Progenitor cell of endocrine pancreas (in vitro differentiated cells): ENCODE data around the gene SLC35D2. TPM values are rescaled to one million over a fixed set of nuclear protein-coding genes. Genes with fewer than 3 reads are reported as not detected.

Experiments used
- DNase-seq: peaks from one replicate; pipeline ENCODE4 v3.0.0; 2021; ENCODE audit warnings: low spot score; ENCODE audit not compliant: unreplicated experiment
- H3K27ac Mint-ChIP-seq: 2 replicates; pipeline ENCODE4 v1.8.0; 2021; ENCODE audit warnings: mild to moderate bottlenecking, moderate library complexity, mixed read lengths
- H3K27me3 Mint-ChIP-seq: 2 replicates; pipeline ENCODE4 v1.8.0; 2021; ENCODE audit warnings: mixed read lengths
- H3K36me3 Mint-ChIP-seq: 2 replicates; pipeline ENCODE4 v1.8.0; 2022; ENCODE audit warnings: mixed read lengths; ENCODE audit not compliant: insufficient read depth
- H3K4me1 Mint-ChIP-seq: 2 replicates; pipeline ENCODE4 v1.8.0; 2021; ENCODE audit warnings: low read depth, mixed read lengths
- H3K4me3 Mint-ChIP-seq: 2 replicates; pipeline ENCODE4 v1.8.0; 2021; ENCODE audit warnings: low read depth, mild to moderate bottlenecking, moderate library complexity, mixed read lengths
- H3K9me3 Mint-ChIP-seq: 2 replicates; pipeline ENCODE4 v1.8.0; 2021; ENCODE audit warnings: low read depth, mixed read lengths
- CTCF ChIP-seq: fragments of 200-600 bp; sonication (generic); IDR thresholded peaks from one replicate; pipeline ENCODE4 v1.5.0; 2021; ENCODE audit warnings: antibody characterized with exemption, mild to moderate bottlenecking; ENCODE audit not compliant: unreplicated experiment
- total RNA-seq: library from RNA; stranded (reverse); gene quantifications from 2 replicates; pipeline ENCODE4 v1.2.1, GENCODE V29; 2021

The SLC35D2 gene
- total RNA-seq, 1 donor from 2014 or later = 52.6 TPM

DNA sequence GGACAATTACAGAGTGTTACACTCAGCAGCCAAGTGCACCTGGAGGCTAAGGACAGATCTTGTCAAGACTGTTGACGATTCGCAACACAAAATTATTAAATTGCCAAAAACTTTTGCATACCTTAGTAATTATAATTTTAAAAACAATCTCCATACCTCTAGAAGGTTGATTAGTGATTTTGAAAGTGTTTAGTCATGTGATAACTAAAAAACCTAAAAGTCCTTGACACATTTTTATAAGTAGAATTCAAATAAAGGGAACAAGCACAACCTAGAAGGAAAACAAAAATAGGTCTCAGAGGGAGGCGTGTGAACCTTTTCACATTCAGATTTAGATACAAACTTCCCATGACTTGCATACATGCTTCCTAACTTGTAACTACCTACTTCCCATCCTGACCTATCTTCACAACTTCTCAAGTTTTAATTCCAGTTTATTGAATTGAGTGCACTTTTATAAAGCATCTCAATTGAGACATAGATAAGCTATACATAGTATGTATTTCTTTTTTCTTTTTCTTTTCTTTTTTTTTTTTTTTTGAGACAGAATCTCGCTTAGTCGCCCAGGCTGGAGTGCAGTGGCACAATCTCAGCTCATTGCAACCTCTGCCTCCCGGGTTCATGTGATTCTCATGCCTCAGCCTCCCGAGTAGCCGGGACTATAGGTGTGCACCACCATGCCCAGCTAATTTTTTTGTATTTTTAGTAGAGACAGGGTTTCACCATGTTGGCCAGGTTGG lies 28.8 kb upstream of the SLC35D2 start:
- no peak for DNase-seq
- Mint-ChIP-seq H3K4me3 (no peak overlapping the region), H3K4me1 (peaks cover 9% of the 10 kb centered on the region), H3K9me3 (no peaks in the 10 kb centered on the region), H3K27me3 (no peaks in the 10 kb centered on the region), H3K27ac (no peak overlapping the region), H3K36me3 (peaks cover 1% of the 10 kb centered on the region)
- no peak for TF ChIP-seq CTCF

GRCh38 chr9:96411129-96411838 lies 27.8 kb upstream of the SLC35D2 start:
- H3K9me3 Mint-ChIP-seq = no peaks in the 10 kb centered on the region
- peaks cover 2% of the 10 kb centered on the region for H3K4me1 Mint-ChIP-seq
- no peaks in the 10 kb centered on the region for H3K27me3 Mint-ChIP-seq
- H3K36me3 Mint-ChIP-seq = peaks cover 5% of the 10 kb centered on the region
- no peak for DNase-seq
- no peak overlapping the region for H3K4me3 Mint-ChIP-seq
- TF ChIP-seq CTCF = no peak
- no peak overlapping the region for H3K27ac Mint-ChIP-seq

- Mint-ChIP-seq H3K9me3 (no peaks in the 10 kb centered on the region), H3K27ac (no peak overlapping the region), H3K4me1 (no peaks in the 10 kb centered on the region), H3K27me3 (no peaks in the 10 kb centered on the region), H3K36me3 (peaks cover 5% of the 10 kb centered on the region), H3K4me3 (no peak overlapping the region)
- no peak for DNase-seq
- TF ChIP-seq CTCF = no peak
Observed at GRCh38 chr9:96408409-96409280, 25.1 kb upstream of the SLC35D2 start.

DNA sequence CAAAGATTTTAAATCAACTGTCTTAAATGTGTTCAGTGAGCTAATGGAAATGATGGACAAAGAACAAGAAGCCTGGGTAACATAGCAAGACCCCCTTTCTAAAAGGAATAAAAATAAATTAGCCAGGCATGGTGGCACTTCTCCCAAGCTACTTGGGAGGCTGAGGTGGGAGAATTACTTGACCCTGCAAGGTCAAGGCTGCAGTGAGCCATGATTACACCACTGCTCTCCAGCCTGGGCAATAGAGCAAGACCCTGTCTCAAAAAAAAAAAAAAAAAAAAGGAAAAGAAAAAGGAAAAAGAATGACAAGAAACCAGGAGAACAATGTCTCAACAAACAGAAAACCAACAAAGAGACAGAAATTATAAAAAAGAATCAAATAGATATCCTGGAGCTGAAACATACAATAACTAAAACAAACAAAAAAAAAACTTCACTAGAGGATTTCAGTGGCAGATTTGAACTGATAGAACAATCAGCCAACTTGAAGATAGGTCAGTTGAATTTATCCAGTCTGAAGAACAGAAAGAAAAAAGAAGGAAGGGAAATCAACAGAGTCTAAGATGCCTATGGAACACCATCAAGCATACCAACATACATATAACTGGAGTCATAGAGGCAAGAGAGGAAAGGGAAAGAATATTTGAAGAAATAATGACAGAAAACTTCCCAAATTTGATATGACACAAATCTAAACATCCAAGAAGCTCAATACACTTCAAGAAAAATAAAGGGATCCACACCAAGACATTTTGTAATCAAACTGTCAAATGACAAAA lies 16.8 kb upstream of the SLC35D2 start:
- Mint-ChIP-seq H3K36me3 (peaks cover 10% of the 10 kb centered on the region), H3K27ac (no peak overlapping the region), H3K4me1 (no peaks in the 10 kb centered on the region), H3K27me3 (no peaks in the 10 kb centered on the region), H3K9me3 (peaks cover 9% of the 10 kb centered on the region), H3K4me3 (no peak overlapping the region)
- no peak for DNase-seq
- no peak for TF ChIP-seq CTCF
